ENCODE measurements around the gene OR4A47. TPM values are rescaled to one million over a fixed set of nuclear protein-coding genes. Genes with fewer than 3 reads are reported as not detected.
"Not testable (repeated sequence)": the region's sequence is repeated elsewhere in the genome, so short reads cannot be mapped to it uniquely, and the experiment has no call there.

The OR4A47 gene, protein sequence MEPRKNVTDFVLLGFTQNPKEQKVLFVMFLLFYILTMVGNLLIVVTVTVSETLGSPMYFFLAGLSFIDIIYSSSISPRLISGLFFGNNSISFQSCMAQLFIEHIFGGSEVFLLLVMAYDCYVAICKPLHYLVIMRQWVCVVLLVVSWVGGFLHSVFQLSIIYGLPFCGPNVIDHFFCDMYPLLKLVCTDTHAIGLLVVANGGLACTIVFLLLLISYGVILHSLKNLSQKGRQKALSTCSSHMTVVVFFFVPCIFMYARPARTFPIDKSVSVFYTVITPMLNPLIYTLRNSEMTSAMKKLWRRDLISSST
- total RNA-seq (2021) = not detected in 3 replicates
- not detected for Bru-seq, nascent RNA
- long read RNA-seq, experiment 1 = 0 reads
- long read RNA-seq, experiment 2 = 0 reads
- long read RNA-seq, experiment 3 = 0 reads

DNA sequence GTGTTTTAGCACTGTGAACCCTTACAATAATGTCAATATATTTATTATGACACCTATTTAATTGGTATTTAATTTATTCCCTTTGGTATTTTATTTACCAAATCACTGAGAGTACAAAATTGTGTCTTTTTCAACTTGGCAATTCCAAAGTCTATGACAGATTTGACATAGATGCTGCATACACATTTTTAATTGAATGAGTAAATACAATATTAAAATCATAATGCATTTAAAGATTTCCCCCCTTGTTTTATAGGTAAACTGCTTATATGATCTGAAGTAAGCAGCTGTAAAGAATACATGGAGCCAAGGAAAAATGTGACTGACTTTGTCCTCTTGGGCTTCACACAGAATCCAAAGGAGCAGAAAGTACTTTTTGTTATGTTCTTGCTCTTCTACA lies at the start of gene OR4A47:
Gene OR4A47 (plus strand): TSS at position 301 of the 400 bp plus-strand sequence. CDS start 0 bp downstream, at position 301.
- Mint-ChIP-seq H3K9me3 (peaks cover 88% of the 10 kb centered on the region), H3K36me3 (peaks cover 64% of the 10 kb centered on the region)
- H3K27ac Mint-ChIP-seq; DNase-seq (ENCODE audit: low spot score); POLR2A ChIA-PET; H3K27me3 Mint-ChIP-seq (ENCODE audit: low read depth); H3K4me3 Mint-ChIP-seq; ATAC-seq; CTCF ChIA-PET; H3K4me1 Mint-ChIP-seq: not testable (repeated sequence)

DNA sequence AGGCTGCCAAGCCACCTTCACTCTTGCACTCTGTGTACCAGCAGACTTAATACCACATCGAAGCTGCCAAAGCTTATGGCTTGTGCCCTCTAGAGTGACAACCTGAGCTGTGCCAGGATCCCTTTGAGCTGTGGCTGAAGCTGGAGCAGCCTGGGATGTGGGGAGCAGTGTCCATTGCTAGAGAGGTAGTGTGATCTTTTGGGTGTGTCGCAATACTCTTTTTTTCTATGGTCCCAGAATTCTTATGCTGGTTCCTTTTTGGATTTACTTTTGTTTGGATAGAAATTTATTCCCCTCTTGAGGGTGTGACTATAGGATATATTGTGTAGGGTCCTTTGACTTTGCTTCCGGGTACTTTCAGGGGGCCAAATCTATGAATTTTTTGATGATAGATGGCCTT lies 32.7 kb upstream of the OR4A47 start:
- CTCF ChIA-PET = not testable (repeated sequence)

DNA sequence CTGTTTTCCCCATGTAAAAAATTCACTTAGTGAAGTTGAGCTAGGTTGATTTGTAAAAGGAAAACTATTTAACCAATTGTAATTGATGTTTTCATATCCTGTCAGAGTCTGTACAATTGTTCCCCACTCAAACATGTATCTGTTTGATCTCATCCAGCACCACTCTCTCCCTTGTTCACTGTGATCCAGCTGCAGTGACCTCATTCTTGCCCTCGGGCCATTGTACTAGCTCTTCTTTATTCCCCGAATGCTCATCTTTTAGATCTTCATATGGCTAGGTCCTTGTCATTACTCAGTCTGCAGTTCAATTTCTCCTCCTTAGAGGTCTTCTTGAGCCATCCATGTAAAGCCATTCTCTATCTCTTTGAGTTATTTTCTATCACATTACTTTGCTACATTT lies 14.6 kb upstream of the OR4A47 start:
- POLR2A ChIA-PET; ATAC-seq; H3K27ac Mint-ChIP-seq; CTCF ChIA-PET; H3K27me3 Mint-ChIP-seq (ENCODE audit: low read depth); H3K4me3 Mint-ChIP-seq; DNase-seq (ENCODE audit: low spot score); H3K4me1 Mint-ChIP-seq: not testable (repeated sequence)
- Mint-ChIP-seq H3K36me3 (peaks cover 57% of the 10 kb centered on the region), H3K9me3 (peaks cover 70% of the 10 kb centered on the region)

More for the DNA sequence above, 32.7 kb upstream of the OR4A47 start:
- ATAC-seq; H3K4me3 Mint-ChIP-seq; H3K4me1 Mint-ChIP-seq; POLR2A ChIA-PET; DNase-seq (ENCODE audit: low spot score); H3K27ac Mint-ChIP-seq; H3K27me3 Mint-ChIP-seq (ENCODE audit: low read depth): not testable (repeated sequence)
- H3K9me3 Mint-ChIP-seq = peaks cover 86% of the 10 kb centered on the region
- H3K36me3 Mint-ChIP-seq = peaks cover 65% of the 10 kb centered on the region

DNA sequence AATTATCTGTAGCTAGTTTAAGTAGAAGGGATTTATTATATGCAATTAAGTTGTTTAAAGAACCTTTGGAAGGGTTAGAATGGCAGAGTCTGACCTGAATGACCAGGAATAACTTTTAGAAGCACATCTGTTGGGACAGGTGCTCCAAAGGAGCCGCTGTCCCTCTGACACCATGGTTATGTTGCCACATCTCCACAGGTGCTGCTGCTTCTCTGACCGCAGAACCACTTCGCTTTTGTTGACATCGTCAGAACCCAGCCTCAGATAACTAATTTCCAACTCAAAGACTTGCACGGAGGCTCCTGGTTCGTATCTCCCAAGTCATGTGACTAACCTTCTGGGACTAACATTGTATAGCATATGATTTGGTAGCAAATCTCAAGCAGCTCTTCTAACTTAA lies 13.9 kb upstream of the OR4A47 start:
- H3K27me3 Mint-ChIP-seq (ENCODE audit: low read depth); ATAC-seq; CTCF ChIA-PET; H3K27ac Mint-ChIP-seq; H3K4me1 Mint-ChIP-seq; POLR2A ChIA-PET; DNase-seq (ENCODE audit: low spot score); H3K4me3 Mint-ChIP-seq: not testable (repeated sequence)
- Mint-ChIP-seq H3K36me3 (peaks cover 53% of the 10 kb centered on the region), H3K9me3 (peaks cover 69% of the 10 kb centered on the region)

DNA sequence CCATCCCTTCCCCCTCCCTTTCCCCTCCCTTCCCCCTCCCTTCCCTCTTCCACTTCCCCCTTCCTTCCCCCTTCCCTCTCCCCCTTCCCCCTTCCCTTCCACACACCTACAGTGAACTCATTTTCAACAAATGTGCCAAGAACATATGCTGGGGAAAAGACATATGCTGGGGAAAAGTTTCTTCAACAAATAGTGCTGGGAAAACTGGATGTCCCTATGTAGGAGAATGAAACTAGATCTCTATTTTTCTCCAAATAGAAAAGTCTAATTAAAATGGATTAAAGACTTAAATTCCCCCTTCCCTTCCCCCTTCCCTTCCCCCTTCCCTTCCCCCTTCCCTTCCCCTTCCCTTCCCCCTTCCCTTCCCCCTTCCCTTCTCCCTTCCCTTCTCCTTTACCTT lies 17.6 kb downstream of the OR4A47 start:
- H3K4me1 Mint-ChIP-seq; POLR2A ChIA-PET; H3K27ac Mint-ChIP-seq; CTCF ChIA-PET; H3K4me3 Mint-ChIP-seq; H3K27me3 Mint-ChIP-seq (ENCODE audit: low read depth); DNase-seq (ENCODE audit: low spot score); ATAC-seq: not testable (repeated sequence)
- peaks cover 48% of the 10 kb centered on the region for H3K36me3 Mint-ChIP-seq
- H3K9me3 Mint-ChIP-seq = peaks cover 76% of the 10 kb centered on the region

DNA sequence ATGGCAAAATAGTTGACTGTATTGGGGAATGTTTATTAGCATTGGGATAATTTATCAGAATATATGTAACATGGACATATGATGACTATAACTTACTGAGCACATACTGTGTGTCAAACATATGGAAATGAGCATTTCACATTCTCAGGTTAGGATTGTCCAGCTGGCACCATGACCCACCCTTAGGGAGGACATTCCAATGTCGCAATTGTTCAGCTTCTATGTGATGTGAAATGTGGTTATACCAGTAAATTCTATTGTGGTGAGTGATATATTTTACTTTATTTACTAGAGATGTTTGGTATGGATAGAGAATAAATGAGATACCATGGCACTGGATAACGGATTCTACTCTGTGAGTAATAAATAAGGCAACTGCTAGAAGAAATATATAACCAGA lies 50.4 kb downstream of the OR4A47 start:
- ATAC-seq (no peak), DNase-seq (ENCODE audit: low spot score) (no peak)
- H3K27ac Mint-ChIP-seq = no peak overlapping the region
- ChIA-PET POLR2A (no interaction called here), CTCF (no interaction called here)
- H3K4me3 Mint-ChIP-seq = no peak overlapping the region
- peaks cover 71% of the 10 kb centered on the region for H3K9me3 Mint-ChIP-seq
- H3K36me3 Mint-ChIP-seq = peaks cover 57% of the 10 kb centered on the region
- peaks cover 9% of the 10 kb centered on the region for H3K27me3 Mint-ChIP-seq (ENCODE audit: low read depth)
- no peaks in the 10 kb centered on the region for H3K4me1 Mint-ChIP-seq
- TF ChIP-seq, protein P1, sequence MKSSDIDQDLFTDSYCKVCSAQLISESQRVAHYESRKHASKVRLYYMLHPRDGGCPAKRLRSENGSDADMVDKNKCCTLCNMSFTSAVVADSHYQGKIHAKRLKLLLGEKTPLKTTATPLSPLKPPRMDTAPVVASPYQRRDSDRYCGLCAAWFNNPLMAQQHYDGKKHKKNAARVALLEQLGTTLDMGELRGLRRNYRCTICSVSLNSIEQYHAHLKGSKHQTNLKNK (CRISPR knock-in tag; IDR thresholded peaks at IDR 0.05) = no peak
- TF ChIP-seq, protein P2, sequence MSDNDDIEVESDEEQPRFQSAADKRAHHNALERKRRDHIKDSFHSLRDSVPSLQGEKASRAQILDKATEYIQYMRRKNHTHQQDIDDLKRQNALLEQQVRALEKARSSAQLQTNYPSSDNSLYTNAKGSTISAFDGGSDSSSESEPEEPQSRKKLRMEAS (CRISPR knock-in tag; IDR thresholded peaks at IDR 0.05) = no peak
- TF ChIP-seq ZNF671 (CRISPR knock-in tag; IDR thresholded peaks at IDR 0.05) (no peak), ZNF416 (CRISPR knock-in tag; IDR thresholded peaks at IDR 0.05) (no peak), CBFB (CRISPR knock-in tag; IDR thresholded peaks at IDR 0.05; ENCODE audit: low read depth) (no peak), SMAD4 (CRISPR knock-in tag; IDR thresholded peaks at IDR 0.05) (no peak), GRHL2 (CRISPR knock-in tag; IDR thresholded peaks at IDR 0.05; ENCODE audit: insufficient replicate concordance, severe bottlenecking) (no peak), MYBL2 (CRISPR knock-in tag; IDR thresholded peaks at IDR 0.05) (no peak)
- TF ChIP-seq, protein P3, sequence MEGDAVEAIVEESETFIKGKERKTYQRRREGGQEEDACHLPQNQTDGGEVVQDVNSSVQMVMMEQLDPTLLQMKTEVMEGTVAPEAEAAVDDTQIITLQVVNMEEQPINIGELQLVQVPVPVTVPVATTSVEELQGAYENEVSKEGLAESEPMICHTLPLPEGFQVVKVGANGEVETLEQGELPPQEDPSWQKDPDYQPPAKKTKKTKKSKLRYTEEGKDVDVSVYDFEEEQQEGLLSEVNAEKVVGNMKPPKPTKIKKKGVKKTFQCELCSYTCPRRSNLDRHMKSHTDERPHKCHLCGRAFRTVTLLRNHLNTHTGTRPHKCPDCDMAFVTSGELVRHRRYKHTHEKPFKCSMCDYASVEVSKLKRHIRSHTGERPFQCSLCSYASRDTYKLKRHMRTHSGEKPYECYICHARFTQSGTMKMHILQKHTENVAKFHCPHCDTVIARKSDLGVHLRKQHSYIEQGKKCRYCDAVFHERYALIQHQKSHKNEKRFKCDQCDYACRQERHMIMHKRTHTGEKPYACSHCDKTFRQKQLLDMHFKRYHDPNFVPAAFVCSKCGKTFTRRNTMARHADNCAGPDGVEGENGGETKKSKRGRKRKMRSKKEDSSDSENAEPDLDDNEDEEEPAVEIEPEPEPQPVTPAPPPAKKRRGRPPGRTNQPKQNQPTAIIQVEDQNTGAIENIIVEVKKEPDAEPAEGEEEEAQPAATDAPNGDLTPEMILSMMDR (IDR thresholded peaks at IDR 0.05) = no peak
- TF ChIP-seq, protein P4, sequence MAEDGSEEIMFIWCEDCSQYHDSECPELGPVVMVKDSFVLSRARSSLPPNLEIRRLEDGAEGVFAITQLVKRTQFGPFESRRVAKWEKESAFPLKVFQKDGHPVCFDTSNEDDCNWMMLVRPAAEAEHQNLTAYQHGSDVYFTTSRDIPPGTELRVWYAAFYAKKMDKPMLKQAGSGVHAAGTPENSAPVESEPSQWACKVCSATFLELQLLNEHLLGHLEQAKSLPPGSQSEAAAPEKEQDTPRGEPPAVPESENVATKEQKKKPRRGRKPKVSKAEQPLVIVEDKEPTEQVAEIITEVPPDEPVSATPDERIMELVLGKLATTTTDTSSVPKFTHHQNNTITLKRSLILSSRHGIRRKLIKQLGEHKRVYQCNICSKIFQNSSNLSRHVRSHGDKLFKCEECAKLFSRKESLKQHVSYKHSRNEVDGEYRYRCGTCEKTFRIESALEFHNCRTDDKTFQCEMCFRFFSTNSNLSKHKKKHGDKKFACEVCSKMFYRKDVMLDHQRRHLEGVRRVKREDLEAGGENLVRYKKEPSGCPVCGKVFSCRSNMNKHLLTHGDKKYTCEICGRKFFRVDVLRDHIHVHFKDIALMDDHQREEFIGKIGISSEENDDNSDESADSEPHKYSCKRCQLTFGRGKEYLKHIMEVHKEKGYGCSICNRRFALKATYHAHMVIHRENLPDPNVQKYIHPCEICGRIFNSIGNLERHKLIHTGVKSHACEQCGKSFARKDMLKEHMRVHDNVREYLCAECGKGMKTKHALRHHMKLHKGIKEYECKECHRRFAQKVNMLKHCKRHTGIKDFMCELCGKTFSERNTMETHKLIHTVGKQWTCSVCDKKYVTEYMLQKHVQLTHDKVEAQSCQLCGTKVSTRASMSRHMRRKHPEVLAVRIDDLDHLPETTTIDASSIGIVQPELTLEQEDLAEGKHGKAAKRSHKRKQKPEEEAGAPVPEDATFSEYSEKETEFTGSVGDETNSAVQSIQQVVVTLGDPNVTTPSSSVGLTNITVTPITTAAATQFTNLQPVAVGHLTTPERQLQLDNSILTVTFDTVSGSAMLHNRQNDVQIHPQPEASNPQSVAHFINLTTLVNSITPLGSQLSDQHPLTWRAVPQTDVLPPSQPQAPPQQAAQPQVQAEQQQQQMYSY (CRISPR knock-in tag; IDR thresholded peaks at IDR 0.05) = no peak
- TF ChIP-seq, protein P5, sequence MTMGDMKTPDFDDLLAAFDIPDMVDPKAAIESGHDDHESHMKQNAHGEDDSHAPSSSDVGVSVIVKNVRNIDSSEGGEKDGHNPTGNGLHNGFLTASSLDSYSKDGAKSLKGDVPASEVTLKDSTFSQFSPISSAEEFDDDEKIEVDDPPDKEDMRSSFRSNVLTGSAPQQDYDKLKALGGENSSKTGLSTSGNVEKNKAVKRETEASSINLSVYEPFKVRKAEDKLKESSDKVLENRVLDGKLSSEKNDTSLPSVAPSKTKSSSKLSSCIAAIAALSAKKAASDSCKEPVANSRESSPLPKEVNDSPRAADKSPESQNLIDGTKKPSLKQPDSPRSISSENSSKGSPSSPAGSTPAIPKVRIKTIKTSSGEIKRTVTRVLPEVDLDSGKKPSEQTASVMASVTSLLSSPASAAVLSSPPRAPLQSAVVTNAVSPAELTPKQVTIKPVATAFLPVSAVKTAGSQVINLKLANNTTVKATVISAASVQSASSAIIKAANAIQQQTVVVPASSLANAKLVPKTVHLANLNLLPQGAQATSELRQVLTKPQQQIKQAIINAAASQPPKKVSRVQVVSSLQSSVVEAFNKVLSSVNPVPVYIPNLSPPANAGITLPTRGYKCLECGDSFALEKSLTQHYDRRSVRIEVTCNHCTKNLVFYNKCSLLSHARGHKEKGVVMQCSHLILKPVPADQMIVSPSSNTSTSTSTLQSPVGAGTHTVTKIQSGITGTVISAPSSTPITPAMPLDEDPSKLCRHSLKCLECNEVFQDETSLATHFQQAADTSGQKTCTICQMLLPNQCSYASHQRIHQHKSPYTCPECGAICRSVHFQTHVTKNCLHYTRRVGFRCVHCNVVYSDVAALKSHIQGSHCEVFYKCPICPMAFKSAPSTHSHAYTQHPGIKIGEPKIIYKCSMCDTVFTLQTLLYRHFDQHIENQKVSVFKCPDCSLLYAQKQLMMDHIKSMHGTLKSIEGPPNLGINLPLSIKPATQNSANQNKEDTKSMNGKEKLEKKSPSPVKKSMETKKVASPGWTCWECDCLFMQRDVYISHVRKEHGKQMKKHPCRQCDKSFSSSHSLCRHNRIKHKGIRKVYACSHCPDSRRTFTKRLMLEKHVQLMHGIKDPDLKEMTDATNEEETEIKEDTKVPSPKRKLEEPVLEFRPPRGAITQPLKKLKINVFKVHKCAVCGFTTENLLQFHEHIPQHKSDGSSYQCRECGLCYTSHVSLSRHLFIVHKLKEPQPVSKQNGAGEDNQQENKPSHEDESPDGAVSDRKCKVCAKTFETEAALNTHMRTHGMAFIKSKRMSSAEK (CRISPR knock-in tag; IDR thresholded peaks at IDR 0.05; ENCODE audit: borderline replicate concordance) = no peak
